GM20000 (cell line): Measurements from ENCODE around the gene SMIM23.

ENCODE experiments used
- DNase-seq: peaks from one replicate; pipeline ENCODE4 v3.0.0; 2012; ENCODE audit warnings: low spot score
- TF ChIP-seq, protein P1 (sequence below): IDR thresholded peaks from 2 replicates; pipeline ENCODE4 v1.5.1; 2012; ENCODE audit warnings: mild to moderate bottlenecking, control low read depth; ENCODE audit errors: extremely low read depth, missing control alignments

The SMIM23 gene

DNA sequence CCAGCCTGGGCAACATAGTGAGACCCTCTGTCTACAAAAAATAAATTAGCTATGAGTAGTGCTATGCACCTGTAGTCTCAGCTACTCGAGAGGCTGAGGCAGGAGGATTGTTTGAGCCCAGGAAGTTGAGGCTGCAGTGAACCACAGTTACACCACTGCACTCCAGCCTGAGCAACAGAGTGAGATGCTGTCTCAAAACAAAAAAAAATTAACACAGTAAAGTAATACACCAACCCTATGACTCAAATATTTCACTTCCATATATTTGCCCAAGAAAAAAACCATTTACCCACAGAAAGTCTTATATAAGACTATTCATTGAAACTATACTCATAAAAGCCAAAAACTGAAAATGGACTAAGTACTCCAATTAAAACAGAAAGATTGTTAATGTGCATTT lies 16.2 kb downstream of the SMIM23 start:
- TF ChIP-seq, protein P1, sequence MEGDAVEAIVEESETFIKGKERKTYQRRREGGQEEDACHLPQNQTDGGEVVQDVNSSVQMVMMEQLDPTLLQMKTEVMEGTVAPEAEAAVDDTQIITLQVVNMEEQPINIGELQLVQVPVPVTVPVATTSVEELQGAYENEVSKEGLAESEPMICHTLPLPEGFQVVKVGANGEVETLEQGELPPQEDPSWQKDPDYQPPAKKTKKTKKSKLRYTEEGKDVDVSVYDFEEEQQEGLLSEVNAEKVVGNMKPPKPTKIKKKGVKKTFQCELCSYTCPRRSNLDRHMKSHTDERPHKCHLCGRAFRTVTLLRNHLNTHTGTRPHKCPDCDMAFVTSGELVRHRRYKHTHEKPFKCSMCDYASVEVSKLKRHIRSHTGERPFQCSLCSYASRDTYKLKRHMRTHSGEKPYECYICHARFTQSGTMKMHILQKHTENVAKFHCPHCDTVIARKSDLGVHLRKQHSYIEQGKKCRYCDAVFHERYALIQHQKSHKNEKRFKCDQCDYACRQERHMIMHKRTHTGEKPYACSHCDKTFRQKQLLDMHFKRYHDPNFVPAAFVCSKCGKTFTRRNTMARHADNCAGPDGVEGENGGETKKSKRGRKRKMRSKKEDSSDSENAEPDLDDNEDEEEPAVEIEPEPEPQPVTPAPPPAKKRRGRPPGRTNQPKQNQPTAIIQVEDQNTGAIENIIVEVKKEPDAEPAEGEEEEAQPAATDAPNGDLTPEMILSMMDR: no peak
- DNase-seq: no peak

DNA sequence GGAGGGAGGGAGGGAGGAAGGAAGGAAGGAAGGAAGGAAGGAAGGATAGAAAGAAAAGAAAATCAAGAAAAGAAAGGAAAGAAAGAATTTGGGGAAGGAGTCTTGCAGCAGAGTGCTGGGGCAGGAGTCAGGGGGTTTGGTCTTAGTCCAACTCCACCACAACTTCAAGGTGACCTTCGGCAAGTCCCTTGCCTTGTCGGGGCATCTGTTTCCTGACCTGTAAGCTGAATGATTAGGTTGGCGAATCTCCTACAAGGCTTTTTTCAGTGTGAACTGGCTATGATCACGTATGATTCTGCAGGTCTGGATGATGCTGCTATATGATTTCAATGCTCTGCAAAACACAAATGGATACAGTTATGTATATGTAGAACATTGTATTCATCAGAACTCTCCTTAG lies 20.1 kb downstream of the SMIM23 start:
- TF ChIP-seq, protein P1: no peak
- DNase-seq: no peak

DNA sequence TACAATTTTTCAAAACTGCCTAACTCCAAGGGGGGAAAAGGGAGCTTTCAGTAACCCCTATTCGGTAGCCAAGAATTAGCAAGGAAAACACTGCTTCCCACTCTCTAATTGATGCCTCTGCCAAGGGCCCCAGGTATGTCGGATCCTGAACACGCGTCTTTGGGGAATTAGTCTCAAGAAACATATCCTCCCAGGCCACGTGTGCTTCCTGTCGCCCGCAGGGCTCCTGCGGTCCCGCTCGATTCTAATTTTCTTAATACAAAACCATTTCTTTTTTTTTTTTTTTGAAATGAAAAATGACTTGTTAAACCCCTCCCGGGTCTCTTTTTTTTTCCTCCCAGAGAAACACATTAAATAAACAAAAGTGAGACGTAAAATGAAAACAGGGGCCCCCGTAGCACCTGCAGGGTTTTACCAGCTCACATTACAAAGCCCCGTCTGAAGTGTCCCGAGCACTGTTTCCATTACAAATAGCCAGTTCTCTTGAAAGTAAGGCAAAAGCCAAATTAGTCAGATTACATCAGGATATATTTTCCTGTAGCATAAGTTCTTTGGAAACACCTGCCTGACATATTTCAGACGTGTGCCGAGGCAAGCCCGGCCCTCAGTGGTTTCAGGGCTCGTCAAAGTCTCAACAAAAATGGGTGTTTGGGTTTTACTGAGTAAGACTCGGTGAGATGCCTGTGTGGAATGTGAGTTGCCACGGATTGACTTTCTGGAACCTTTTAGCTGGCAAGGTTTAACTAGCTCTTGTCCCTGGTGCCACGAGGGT lies 21.5 kb downstream of the SMIM23 start:
- TF ChIP-seq, protein P1: no peak

DNA sequence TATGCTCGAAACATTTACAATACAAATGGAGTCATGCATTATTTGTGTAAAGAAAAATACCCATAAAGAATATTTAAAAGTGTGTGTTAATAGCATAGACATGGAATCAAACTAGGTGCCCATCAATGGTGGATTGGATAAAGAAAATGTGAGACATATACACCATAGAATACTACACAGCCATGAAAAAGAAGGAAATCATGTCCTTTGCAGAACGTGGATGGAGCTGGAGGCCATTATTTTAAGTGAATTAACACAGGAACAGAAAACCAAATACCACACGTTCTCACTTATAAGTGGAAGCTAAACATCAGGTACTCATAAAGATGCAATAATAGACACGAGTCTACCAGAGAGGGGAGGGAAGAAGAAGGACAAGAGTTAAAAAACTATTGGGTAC lies 22.8 kb downstream of the SMIM23 start:
- DNase-seq: no peak
- TF ChIP-seq, protein P1: no peak

More for the DNA sequence above, 21.5 kb downstream of the SMIM23 start:
- DNase-seq: no peak

DNA sequence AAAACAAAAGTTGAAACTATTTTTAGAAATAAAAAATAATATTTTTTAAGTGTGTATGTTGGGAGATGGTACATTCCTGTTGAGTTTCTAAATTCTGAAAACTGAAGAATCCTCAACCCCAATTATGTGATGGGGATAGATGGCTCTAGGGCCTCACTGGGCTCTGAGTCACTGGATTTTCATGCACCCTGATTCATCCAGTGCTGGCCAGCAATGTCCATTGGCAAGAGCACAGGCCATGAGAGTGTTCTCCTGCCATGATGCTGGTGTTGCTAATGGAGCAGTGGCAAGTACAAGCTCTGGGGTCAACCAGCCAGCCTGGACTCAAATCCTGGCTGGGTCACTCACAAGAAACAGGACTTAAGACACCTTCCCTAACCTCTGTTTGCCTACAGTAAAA lies 23.3 kb downstream of the SMIM23 start:
- DNase-seq: no peak
- TF ChIP-seq, protein P1: no peak

DNA sequence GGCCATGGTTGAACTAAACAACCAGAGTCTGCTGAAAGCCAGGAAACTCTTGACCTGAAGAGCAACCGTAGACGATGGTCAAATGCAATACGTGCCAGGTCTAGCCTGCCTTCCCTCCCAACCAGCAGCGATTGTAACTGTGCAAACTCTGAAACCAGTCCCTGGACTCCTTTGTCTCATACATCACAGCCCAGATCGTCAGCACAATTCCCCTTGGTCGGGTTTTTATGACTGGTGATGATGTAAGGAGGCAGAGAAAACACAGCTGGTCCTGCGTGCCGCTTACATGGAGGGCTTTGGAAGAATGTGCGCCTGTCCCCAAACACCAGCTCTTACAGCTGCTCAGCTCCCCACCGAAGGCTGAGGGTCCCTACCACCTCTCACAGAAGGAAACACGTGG lies 24.6 kb downstream of the SMIM23 start:
- TF ChIP-seq, protein P1: no peak
- no peak for DNase-seq

DNA sequence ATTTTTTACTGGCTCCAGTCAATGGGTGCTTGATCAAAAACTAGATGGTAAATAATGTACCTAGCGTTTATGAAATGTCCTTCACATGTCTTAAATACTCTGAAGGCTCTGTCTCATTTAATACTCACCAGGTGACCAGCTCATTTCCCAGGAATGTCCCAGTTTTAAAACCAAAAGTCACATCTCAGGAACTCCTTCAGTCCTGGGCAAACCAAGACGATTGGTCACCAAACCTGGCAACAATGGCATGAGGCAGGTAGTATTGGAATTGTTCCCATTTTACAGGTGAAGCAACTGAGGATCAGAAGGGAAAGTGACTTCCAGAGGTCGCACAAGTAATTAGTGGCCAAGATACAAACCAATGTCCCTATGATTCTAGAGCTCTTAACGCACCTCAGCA lies 27.7 kb downstream of the SMIM23 start:
- TF ChIP-seq, protein P1: no peak
- no peak for DNase-seq
